Activated naive CD4-positive, alpha-beta T cell treated with anti-CD3 and anti-CD28 coated beads, Interleukin-2, amount 10 ng/mL, durations not matched to agents 5 hours and 36 hours (primary cell): ENCODE measurements around the gene GATA6. TPM values are rescaled to one million over a fixed set of nuclear protein-coding genes. Genes with fewer than 3 reads are reported as not detected.

Experiments used
- total RNA-seq, 2 experiments: library from RNA; stranded (reverse); gene quantifications; one replicate each; pipeline ENCODE4 v1.2.3, GENCODE V29; 2021

The GATA6 gene
- not detected for total RNA-seq

GRCh38 chr18:22169011-22169888, at the start of gene GATA6:
GATA6 (plus strand) TSS chr18:22169589; CDS start chr18:22171145, 1,556 bp downstream.

Other genes starting within 250 kb of the GATA6 start
- not detected for gene CTAGE1, start 248.3 kb downstream of the GATA6 start, total RNA-seq